Suprapubic skin (tissue), 4 donors: ENCODE data around the gene COPG2. TPM values are rescaled to one million over a fixed set of nuclear protein-coding genes. Genes with fewer than 3 reads are reported as not detected.
"Not testable (repeated sequence)": the region's sequence is repeated elsewhere in the genome, so short reads cannot be mapped to it uniquely, and the experiment has no call there.

Source experiments
- DNase-seq, 2 donors: peaks; one replicate each; pipeline ENCODE4 v3.0.0-alpha.2; 2019; ENCODE audit warnings: low spot score in 2 of 2
- H3K27ac ChIP-seq: fragments of 200-600 bp; sonication (generic); one replicate; pipeline ENCODE4 v1.5.1; 2019
- H3K27me3 ChIP-seq: fragments of 200-600 bp; sonication (generic); one replicate; pipeline ENCODE4 v1.5.1; 2019
- H3K36me3 ChIP-seq: fragments of 200-600 bp; sonication (generic); one replicate; pipeline ENCODE4 v1.5.1; 2019
- H3K4me1 ChIP-seq: fragments of 200-600 bp; sonication (generic); one replicate; pipeline ENCODE4 v1.5.1; 2019
- H3K4me3 ChIP-seq: fragments of 200-600 bp; sonication (generic); one replicate; pipeline ENCODE4 v1.5.1; 2019; ENCODE audit warnings: mild to moderate bottlenecking
- H3K9me3 ChIP-seq: fragments of 200-600 bp; sonication (generic); one replicate; pipeline ENCODE4 v1.5.1; 2019
- EP300 ChIP-seq: sonication (generic); formaldehyde crosslinking; IDR thresholded peaks from one replicate; pipeline ENCODE4 v1.6.1; 2017; ENCODE audit warnings: antibody characterized with exemption
- POLR2A ChIP-seq, 2 donors: fragments of 450-650 bp; IDR thresholded peaks; one replicate each; pipeline ENCODE4 v1.6.1; 2017; ENCODE audit warnings: antibody characterized with exemption in 2 of 2, mild to moderate bottlenecking in 2 of 2, moderate library complexity in 2 of 2
- POLR2AphosphoS5 ChIP-seq, 3 donors: sonication (generic); formaldehyde crosslinking; IDR thresholded peaks; one replicate each; pipeline ENCODE4 v1.6.1; 2017; ENCODE audit warnings: antibody characterized with exemption in 3 of 3
- WGBS: methylation state at CpG from one replicate; pipeline ENCODE4 v1.1.5; 2018; 5-methylcytosine and 5-hydroxymethylcytosine counted together
- total RNA-seq, 4 donors: library from RNA; depleted of rRNA; stranded (reverse); fragments of >200 nt; gene quantifications; one replicate each; pipeline ENCODE4 v1.1.0, GENCODE V29; 2016
- TF ChIP-seq, protein P1 (sequence below), 2 donors: fragments of 200-600 bp in 1 of 2; fragments of 450-650 bp in 1 of 2; sonication (generic) in 1 of 2; IDR thresholded peaks; one replicate each; pipeline ENCODE4 v1.5.1; 2016 to 2019; ENCODE audit warnings: antibody characterized with exemption in 2 of 2, mild to moderate bottlenecking in 1 of 2, moderate library complexity in 1 of 2

COPG2 gene
- total RNA-seq, 4 donors from 2014 or later: 17.9 to 24.8 (median 21.0) TPM

DNA sequence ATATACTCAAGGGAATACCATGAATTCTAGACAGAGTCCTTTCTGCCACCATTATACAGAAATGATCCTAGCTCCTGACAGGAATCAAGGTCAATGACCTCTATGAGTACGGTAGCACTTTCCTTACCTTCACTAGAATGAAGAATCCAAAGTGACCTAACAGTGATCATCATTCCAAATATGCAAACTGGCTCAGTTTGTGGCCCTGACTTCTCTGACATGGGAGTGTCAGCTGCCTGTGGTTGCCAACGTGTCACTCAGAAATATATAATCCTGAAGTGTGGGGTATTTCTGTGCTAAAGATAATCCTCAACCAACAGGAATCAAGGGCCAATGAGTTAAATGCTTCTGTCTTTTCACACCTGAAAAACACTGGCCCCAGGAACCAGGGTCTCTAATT lies 45.7 kb downstream of the COPG2 start:
- no peak for DNase-seq

DNA sequence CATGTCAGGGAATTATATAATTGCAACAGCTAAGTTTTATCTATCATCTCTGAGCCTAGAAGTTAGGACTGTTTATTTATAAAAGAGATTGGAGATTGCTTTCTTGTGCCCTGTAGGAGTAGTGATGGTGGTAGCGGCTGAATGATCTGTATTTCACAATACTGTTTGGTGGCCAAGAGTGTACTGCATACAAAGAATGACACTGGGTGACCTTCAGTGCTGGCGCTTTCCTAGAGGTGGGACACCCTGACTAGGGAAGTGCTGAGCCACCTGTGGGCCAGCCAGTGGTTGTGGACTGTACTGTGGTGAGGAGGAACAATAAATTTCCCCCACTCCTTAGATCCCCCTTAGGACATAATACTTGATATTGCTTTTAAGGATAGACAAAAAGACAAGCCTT lies 53.0 kb downstream of the COPG2 start:
- Histone ChIP-seq H3K4me1 (no peaks in the 10 kb centered on the region), H3K27me3 (no peaks in the 10 kb centered on the region), H3K9me3 (peaks cover 4% of the 10 kb centered on the region), H3K27ac (no peak overlapping the region), H3K36me3 (peaks cover 43% of the 10 kb centered on the region), H3K4me3 (no peak overlapping the region)
- TF ChIP-seq EP300 (no peak), POLR2AphosphoS5 (IDR thresholded peaks at IDR 0.05) (no peak), POLR2A (IDR thresholded peaks at IDR 0.05) (no peak)
- TF ChIP-seq, protein P1, sequence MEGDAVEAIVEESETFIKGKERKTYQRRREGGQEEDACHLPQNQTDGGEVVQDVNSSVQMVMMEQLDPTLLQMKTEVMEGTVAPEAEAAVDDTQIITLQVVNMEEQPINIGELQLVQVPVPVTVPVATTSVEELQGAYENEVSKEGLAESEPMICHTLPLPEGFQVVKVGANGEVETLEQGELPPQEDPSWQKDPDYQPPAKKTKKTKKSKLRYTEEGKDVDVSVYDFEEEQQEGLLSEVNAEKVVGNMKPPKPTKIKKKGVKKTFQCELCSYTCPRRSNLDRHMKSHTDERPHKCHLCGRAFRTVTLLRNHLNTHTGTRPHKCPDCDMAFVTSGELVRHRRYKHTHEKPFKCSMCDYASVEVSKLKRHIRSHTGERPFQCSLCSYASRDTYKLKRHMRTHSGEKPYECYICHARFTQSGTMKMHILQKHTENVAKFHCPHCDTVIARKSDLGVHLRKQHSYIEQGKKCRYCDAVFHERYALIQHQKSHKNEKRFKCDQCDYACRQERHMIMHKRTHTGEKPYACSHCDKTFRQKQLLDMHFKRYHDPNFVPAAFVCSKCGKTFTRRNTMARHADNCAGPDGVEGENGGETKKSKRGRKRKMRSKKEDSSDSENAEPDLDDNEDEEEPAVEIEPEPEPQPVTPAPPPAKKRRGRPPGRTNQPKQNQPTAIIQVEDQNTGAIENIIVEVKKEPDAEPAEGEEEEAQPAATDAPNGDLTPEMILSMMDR (IDR thresholded peaks at IDR 0.05): no peak
- WGBS: 97% methylated on average over 2 of the region's 2 CpGs
- DNase-seq: no peak

More for the DNA sequence above, 45.7 kb downstream of the COPG2 start:
- TF ChIP-seq, protein P1 (IDR thresholded peaks at IDR 0.05): no peak
- no peaks in the 10 kb centered on the region for H3K27me3 ChIP-seq
- H3K4me3 ChIP-seq: no peak overlapping the region
- peaks cover 7% of the 10 kb centered on the region for H3K9me3 ChIP-seq
- no peak overlapping the region for H3K27ac ChIP-seq
- no peaks in the 10 kb centered on the region for H3K4me1 ChIP-seq
- WGBS: 94% methylated on average over 2 of the region's 2 CpGs
- no peaks in the 10 kb centered on the region for H3K36me3 ChIP-seq

DNA sequence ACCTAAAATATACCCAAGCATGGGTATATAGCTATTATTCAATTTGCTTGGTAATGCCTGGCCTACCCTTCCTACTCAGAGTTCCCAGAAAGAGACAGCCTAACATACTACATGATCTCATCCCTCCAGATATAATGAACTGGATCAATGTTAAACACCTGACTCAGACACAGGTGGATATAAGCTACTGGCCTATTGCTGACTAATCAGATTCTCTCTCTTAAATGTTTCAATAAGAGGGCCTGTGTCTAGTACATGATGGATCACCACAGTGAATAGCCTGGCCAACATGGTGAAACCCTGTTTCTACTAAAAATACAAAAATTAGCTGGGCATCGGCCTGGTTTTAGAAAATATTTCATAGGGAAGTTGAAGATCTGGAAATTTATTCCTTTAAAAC lies 54.1 kb downstream of the COPG2 start:
- no peak for DNase-seq
- WGBS: 100% methylated on average over 1 of the region's 1 CpG
- Histone ChIP-seq H3K27ac (no peak overlapping the region), H3K4me1 (no peaks in the 10 kb centered on the region), H3K36me3 (peaks cover 52% of the 10 kb centered on the region), H3K27me3 (no peaks in the 10 kb centered on the region), H3K4me3 (no peak overlapping the region), H3K9me3 (peaks cover 4% of the 10 kb centered on the region)
- no peak for TF ChIP-seq POLR2AphosphoS5 (IDR thresholded peaks at IDR 0.05)

DNA sequence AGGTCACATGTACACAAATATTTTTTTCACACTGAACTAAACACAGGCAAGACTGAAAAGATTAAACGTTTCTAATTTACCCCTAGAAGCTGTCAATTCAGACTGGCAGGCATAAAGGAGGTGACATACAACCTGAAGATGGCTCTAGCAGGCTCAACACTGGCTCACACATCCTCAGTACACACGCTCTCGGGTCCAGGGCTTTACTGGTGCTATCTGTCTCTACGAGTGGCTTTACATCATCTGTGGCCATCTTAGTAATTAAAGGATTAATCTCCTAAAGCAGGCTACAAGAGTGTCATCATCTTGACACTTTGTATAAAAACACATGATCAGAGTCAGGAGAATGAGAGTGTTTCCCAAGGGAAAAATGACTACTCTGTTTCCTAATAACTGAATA lies 57.3 kb downstream of the COPG2 start:
- H3K4me3 ChIP-seq: no peak overlapping the region
- H3K27me3 ChIP-seq: no peaks in the 10 kb centered on the region
- no peak for TF ChIP-seq EP300
- no peak for TF ChIP-seq POLR2A (IDR thresholded peaks at IDR 0.05)
- no peak for TF ChIP-seq POLR2AphosphoS5 (IDR thresholded peaks at IDR 0.05)
- TF ChIP-seq, protein P1 (IDR thresholded peaks at IDR 0.05): no peak
- no peaks in the 10 kb centered on the region for H3K4me1 ChIP-seq
- no peak for DNase-seq
- no peaks in the 10 kb centered on the region for H3K9me3 ChIP-seq
- peaks cover 75% of the 10 kb centered on the region for H3K36me3 ChIP-seq
- no peak overlapping the region for H3K27ac ChIP-seq
- WGBS: 90% methylated on average over 4 of the region's 4 CpGs

DNA sequence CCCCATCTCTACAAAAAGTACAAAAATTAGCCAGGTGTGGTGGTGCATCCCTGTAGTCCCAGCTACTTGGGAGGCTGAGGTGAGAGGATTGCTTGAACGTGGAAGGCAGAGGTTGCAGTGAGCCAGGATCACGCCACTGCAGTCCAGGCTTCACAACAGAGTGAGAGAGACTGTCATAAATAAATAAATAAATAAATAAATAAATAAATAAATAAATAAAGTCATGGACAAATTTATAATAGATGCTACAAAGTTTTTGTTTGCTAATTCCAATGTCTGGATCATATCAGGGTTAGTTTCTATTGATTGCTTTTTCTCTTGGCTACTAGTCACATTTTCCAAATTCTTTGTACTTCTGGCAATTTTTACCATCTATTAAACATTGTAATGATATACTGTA lies 61.5 kb downstream of the COPG2 start:
- not testable (repeated sequence) for H3K27ac ChIP-seq, H3K9me3 ChIP-seq, H3K4me3 ChIP-seq, H3K27me3 ChIP-seq, DNase-seq, H3K4me1 ChIP-seq
- peaks cover 53% of the 10 kb centered on the region for H3K36me3 ChIP-seq
- 100% methylated on average over 2 of the region's 2 CpGs for WGBS

DNA sequence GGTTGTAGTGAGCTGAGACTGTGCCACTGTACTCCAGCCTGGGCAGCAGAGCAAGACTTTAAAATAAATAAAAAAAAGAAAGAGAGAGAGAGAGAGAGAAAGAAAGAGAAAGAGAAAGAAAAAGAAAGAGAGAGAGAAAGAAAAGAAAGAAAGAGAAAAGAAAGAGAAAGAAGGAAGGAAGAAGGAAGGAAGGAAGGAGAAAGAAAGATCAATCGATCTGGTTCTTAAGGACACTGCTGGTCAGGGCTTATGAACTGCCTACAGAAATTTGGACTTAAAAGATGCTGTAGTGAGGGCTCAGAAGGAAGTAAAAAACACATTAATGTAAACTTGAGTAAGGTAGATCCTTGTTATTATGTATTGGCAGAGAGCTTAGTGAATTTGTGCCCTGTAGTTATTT lies 62.4 kb downstream of the COPG2 start:
- TF ChIP-seq EP300: no peak
- TF ChIP-seq, protein P1 (IDR thresholded peaks at IDR 0.05): no peak
- TF ChIP-seq POLR2AphosphoS5 (IDR thresholded peaks at IDR 0.05): no peak
- TF ChIP-seq POLR2A (IDR thresholded peaks at IDR 0.05): no peak
- Histone ChIP-seq H3K9me3 (no peaks in the 10 kb centered on the region), H3K36me3 (peaks cover 44% of the 10 kb centered on the region), H3K27ac (no peak overlapping the region), H3K4me1 (no peaks in the 10 kb centered on the region), H3K27me3 (no peaks in the 10 kb centered on the region), H3K4me3 (no peak overlapping the region)
- WGBS: 89% methylated on average over 1 of the region's 1 CpG
- no peak for DNase-seq
